ENCODE data around the gene RCOR1.

RCOR1 gene

GRCh38 chr14:102776761-102777710 is 184.6 kb downstream of the RCOR1 start, which contains the start of gene TRAF3:
Gene TRAF3 (plus strand): TSS chr14:102777449. CDS start chr14:102870202, 92,753 bp downstream.
- peak; percentile 93 for DNase-seq (ENCODE audit: low spot score)

- peak; percentile 50 for DNase-seq (ENCODE audit: low spot score)
Observed at GRCh38 chr14:102777711-102778337, 185.4 kb downstream of the RCOR1 start.

GRCh38 chr14:102778338-102779083 is 186.1 kb downstream of the RCOR1 start:
- no peak for DNase-seq (ENCODE audit: low spot score)

- DNase-seq (ENCODE audit: low spot score): no peak
Observed at GRCh38 chr14:102779084-102779462, 186.6 kb downstream of the RCOR1 start.

- no peak for DNase-seq (ENCODE audit: low spot score)
Observed at GRCh38 chr14:102779574-102780315, 187.3 kb downstream of the RCOR1 start.

All from iPS-NIHi11 (cell line).